ENCODE measurements around the gene DNM1L.
A peak's percentile ranks its signal among the peaks of the same experiment; 100 is the strongest.

The DNM1L gene

DNA sequence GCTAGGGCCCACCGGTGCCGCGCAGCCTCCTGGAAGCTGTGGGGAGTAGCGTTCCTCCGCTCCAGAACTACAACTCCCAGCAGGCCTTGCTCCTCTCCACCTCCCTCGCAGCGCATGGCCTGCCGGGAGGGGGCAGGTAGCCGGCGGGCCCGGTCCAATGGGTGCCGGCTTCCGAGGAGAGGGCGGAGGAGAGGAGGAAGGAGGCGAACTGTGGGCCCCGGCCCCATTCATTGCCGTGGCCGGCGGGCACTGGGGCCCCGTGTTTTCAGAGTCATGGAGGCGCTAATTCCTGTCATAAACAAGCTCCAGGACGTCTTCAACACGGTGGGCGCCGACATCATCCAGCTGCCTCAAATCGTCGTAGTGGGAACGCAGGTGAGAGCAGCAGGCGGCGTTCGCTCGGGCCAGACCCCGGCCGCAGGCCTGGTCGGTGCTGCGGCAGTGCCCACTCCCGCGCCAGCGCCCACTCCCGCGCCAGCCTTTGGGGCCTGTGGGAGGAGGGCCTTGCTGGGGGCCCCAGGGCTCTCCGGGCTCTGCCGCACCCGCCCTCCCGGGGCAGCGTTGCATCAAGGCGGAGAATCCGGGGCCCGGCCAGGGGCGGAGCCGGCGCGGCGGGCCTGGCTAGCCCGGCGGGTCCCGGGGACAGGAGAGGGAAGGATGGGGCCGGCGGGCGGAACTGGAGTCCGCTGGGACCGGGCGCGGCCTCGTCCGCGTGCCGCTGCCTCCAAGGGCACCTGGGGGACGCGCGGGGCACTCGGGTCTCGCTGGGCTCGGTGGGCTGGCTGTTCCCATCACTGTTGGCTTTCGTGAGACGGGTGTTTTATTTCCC is at the start of gene DNM1L:
TSS of gene DNM1L (plus strand) at position 211 of the 829 bp plus-strand sequence. CDS start at position 274, 63 bp downstream.
- peak; percentile 97 for DNase-seq

DNA sequence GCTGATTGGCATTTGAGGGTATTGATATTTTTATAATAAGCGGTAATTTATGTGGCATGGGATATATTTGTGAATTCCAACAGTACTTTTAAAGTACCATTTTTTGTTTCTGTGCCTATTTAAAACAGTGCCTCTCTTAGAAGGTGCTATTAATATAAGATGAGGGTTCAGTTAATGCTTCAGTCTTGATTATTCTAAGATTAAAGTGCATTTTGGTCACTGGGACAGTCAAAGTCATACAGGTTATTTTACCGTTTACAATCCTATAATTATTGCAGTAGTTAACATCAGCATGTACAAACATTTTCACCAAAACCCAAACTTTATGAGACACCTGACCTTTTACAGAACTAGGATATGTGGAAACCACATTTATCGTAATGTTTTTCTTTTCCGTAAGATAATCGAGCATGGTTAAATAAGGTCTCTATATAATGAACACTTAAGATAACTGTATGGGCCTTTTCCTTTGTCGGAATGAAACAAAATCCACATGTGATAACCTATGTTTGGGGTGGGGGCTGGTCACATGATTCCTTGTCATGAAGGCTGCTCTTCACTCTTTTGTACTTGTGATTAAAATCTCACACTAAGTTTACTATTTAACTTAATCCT is 37.7 kb upstream of the DNM1L start:
- no peak for DNase-seq

DNA sequence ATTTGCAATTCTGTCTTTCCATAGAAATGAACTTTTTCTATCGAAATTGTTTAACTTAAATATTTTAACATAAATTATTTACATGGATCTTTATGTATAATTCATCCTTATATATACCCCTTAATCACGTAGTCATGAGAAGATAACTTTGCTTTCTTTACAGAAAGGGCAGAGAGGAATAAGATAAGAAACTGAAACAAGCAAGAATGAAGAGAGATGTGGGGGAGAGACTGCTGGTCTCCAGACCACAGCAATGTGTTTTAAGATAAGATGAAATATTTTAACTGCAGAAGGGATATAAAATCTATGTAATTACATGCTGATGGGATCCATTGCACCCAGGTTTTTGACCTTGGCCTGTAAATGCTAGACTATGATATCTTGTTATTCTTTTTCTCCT is 34.7 kb upstream of the DNM1L start:
- no peak for DNase-seq

DNA sequence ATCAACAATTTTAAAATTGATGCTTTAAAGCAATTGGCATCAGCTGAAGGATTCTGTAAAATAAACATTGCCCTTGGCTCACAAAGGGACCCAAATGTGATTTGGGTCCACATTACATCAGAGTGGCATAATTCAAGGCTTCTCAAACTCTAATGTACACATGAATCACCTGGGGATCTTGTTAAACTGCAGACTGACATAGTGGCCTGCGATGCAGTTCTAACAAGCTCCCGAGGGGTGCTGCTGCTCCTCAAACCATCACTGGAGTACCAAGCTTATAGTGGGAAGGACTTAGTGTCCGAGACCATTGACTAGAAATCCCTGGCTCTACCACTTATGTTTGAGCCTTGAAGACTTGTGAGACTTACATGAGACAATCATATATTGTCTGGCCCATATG is 31.8 kb upstream of the DNM1L start:
- DNase-seq: no peak

DNA sequence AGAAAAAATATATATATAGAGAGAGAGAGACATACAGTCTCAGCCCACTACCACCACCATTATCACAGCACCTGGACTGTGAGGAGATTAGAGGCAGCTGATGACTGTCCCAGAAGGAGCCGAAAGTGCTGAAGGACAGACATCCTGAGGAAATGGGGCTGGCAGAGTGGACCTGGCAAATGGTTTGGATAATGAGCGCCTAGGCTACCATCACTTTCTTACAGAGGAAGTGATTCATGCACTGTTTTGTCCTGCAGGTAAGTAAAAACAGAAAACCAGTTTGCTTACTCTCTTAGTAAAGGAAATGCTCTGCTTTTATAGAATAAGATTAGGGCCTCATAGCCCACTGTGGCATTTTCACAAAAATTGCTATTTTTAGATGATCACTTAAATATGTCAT is 28.6 kb upstream of the DNM1L start:
- DNase-seq: no peak

DNA sequence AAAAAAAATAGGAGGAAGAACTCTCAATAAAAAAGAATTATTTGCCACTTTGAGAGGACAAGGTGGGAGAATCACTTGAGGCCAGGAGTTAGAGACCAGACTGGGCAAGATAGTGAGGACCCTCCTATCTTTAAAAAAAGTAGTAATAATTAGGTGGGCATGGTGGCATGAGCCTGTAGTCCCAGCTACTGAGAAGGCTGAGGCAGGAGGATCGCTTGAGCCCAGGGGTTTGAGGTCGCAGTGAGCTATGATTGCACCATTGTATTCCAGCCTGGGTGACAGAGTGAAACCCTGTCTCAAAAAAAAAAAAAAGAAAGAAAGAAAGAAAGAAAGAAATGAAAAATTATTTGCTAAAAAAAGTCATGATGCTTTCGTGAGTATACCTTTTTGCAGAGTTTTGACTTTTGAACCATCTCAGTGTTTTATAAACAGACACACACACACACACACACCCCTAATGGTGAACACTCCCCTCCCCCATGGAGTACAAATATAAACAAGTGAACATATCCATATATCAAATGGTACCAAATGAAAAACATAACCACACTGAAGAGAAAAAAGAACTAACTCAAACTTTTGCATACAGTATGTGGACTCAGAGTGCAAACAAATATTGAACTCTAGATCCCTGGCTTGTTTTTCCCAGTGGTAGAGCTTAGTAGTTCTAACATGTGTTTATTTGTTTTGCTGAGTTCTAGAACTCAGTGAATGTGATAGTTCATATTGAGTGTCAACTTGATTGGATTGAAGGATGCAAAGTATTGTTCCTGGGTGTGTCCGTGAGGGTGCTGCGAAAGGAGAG is 27.7 kb upstream of the DNM1L start:
- DNase-seq: no peak

DNA sequence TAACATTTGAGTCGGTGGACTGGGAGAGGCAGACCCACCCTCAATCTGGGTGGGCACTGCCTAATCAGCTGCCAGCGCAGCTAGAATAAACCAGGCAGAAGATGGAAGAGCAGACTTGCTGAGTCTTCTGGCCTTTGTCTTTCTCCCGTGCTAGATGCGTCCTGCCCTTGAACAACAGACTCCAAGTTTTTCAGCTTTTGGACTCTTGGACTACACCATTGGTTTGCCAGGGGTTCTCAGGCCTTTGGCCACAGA is 27.2 kb upstream of the DNM1L start:
- no peak for DNase-seq

DNA sequence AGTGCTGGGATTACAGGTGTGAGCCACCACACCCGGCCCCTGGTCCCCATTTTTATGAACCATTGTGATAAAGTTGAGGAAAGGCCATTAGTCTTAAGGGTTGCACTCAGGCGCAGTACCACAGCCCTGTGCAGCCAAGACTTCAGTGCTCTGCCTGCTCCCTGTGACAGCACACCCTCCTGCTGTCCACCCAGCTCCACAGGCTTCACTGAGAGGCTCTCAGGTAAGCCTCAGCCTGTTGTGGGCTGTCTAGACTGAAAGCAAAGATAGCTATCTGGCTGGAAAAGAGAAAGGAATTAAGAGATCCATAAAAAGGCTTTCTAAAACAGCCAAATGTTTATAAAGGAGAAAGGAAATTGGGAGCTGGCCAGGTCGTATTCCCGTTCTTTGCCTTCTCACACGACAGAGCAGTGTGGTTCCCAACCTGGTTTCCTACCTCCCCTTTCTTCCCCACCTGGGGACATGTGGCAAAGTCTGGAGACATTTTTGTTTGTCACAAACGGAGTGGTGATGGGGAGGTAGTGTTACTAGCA is 19.1 kb upstream of the DNM1L start:
- no peak for DNase-seq

DNA sequence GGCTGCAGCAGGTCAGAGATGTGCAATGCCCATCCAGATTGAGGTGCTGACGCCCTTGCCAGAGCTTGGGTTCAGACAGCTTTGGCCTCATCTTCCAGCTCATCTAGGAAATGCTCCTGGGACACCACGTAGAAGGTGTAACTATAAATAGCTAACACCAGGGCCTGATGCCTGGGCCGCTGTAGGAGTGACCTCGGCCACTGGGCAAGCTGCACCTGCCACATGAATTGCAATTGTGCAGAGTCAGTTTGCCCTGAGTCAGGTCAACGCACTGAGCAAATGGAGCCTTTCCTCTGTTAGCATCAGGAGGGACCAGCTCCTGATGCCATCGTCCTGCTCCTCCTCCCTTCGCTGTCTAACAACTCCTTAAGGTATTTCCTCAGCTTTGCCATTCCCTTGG is 17.4 kb upstream of the DNM1L start:
- no peak for DNase-seq

DNA sequence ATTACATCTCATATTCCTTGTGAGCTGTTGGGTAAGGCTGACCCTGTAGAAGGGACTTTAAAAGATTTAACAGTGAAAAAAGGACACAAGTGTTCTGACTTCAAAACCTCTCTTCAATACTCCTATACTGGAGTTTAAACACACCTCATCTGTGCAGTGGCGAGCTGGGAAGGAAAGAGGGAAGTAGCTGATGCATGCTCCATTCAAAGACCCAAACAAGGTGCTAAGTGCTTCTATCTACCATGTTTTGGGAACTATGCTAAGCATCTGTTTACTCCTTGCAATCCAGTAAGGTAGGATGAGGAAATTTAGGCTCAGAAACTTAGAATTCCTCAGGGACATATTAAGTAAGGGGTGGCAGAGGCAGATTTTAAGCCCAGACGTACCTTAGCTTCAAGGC is 16.4 kb upstream of the DNM1L start:
- DNase-seq: no peak

DNA sequence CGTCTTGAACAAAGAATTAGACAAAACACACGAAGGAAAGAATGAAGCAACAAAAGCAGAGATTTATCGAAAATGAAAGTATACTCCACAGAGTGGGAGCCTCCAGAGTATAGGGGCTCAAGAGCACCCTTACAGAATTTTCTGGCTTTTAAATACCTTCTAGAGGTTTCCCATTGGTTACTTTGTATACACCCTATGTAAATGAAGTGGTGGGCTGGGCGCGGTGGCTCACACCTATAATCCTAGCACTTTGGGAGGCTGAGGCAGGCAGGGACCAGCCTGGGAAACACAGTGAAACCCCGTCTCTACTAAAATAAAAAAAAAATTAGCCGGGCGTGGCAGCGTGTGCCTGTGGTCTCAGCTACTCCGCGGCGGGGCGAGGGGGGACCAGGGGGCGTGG is 13.1 kb upstream of the DNM1L start:
- DNase-seq: no peak

DNA sequence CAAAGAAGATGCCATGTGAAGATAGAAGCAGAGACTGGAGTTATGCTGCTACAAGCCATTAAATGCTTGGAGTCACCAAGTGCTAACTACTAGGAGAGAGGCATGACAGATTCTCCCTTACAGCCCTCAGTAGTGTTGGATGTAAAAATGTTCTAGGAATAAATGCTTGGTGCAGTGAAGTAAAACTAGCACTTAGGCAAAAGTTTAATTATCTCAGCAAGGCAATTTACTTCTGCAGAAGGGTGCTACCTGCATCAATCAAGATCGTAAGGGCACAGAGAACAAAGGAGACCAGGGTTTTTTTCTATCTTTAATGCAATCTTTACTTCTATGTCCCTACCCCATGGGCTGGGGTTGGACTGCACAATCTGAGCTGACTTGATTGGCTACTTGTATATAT is 9.5 kb upstream of the DNM1L start:
- DNase-seq: no peak

DNA sequence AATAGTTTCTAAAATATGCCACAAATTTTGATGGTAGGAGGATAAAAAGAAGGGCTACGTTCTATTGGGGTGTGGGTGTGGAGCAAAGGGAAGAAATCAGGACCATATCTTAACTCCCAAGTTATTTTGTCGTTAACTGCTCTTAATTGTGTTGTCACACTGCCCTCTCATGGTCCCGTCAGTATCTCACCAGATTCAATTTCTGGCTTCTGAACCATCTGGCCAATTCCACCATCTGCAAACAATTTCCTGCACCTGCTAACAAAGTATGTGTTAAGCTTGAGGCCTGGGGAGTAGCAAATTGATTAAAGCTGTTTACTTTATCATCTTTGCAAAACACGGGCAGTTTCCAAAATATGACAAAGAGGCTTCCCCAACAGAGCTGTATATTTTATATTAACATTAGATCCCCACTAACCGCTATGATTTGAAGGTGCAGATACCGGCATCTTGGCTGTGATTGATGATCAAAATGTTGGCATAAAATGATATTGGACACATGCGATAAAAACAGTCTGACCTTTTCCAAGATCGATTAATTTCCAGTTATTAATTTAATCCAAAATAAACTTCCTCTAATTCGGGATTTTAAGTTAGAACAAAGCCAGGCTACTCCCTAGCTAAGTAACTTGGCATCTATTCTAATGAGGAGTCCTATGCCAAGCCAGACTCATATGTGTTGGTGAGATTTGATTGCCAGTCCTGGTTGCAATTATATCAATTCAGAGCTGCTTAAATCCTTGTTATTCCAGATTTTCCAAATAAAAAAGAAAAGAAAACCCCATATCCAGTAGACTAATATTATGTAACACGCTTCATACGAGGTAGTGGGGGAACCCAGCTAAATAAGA is 6.9 kb upstream of the DNM1L start:
- peak; percentile 85 for DNase-seq

DNA sequence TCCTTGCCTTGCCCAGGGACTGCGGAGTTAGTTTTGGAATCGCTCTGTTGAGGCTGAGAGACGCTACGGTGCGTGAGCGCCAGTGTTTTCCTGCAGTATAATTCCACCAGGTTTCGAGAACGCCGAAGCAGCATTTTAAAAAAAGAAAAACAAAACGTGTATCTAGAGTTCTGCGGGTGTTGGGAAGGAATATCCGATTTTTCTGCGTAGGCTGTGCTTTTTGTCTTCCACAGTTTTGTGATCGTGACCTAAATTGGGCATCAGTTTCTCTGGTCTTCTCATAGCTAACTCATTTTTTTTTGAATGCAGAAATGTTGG is 778 bp downstream of the DNM1L start:
- no peak for DNase-seq

DNA sequence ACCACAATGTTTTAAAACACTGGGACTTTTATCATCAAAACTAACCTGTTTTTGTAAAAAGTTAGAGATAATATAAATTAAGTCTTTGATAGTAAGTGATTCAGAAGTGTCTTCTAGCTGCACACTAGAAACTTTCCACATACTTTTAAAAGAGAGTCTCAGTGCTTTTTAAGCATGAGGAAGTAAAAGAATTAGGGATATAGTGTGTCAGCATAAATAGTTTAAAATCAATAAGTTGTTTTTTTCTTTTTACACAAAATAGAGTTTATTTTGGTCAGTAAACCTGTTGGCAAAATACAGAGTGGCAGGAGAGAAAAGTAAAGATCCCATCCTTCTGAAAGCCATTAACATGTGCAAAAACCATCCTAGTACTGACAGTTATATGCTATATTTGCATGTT is 1.7 kb downstream of the DNM1L start:
- DNase-seq: no peak

DNA sequence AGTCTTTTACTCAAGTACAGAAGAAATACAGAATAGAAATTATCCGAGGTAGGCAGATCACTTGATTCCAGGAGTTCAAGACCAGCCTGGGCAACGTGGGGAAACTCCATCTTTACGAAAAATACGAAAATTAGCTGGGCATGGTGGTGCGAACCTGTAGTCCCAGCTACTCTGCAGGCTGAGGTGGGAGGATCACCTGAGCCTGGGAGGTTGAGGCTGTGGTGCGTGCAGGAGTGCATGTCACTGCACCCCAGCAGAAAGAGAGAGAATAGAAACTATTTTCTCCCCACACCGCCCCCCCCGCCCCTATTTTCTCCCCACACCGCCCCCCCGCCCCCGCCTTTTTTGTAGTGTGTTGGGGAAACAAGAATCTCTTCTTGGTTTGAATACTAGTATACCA is 2.2 kb downstream of the DNM1L start:
- DNase-seq: no peak

DNA sequence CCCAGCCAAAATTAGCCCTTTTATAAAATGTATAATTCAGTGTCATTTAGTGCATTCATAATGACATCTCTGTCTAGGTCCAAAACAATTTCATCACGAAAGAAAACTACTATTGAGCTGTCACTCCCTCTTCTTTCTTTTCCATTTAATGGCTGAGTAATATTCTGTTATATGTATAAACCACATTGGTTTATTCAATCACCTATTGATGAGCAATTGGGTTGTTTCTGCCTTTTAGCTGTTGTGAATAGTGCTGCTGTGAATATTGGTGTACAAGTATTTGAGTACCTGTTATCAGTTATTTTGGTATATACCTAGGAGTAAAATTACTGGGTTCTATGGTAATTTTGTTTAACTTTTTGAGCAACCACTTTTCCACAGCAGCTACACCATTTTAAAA is 7.2 kb downstream of the DNM1L start:
- no peak for DNase-seq

DNA sequence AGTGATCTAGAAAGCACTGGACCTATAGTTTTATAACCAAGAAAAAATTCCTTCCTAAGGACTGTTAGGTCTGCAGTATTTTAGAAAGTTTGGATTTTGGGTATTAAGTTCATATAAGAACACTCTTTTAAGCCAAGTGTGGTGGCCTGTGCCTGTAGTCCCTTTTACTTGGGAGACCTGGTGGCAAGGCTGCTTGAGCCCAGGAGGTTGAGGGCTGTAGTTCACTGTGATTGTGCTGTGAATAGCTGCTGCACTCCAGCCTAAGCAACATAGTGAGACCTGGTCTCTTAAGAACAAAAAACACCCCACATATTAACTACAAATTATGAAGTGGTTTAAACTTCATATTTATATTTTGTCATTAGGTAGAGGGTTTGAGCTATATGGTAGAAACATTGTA is 9.7 kb downstream of the DNM1L start:
- DNase-seq: no peak

DNA sequence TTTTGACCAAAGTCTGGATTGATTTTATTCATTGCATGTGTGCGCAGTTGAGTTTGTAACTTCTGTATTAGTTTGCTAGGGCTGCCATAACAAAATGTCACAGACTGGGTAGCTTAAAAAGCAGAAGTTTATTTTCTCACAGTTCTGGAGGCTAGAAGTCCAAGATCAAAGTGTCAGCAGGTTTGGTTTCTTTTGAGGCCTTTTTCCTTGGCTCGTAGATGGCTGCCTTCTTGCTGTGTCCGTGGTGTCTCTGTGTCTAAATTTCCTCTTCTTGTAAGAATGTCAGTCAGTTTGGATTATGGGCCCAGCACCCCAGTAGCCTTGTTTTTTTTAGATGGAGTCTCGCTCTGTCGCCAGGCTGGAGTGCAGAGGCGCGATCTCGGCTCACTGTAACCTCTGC is 11.8 kb downstream of the DNM1L start:
- DNase-seq: no peak

DNA sequence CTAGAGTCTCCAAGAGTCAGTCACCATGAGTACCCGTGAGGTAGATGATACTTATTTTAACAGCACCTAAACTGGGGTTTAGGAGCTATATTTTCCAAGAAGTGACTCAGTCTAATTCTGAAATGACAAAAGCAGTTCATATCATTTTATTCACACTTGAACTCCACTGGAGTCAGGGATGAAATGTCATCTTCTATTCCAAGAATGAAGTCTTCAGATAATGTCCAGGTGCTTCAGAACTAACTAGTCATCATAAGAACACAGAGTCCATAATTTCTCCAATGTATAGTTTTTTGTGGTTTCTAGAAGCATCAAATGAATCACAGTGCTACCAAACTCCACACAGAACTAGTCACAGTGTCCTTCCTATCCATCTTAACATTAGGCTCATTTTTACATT is 13.3 kb downstream of the DNM1L start:
- no peak for DNase-seq

DNA sequence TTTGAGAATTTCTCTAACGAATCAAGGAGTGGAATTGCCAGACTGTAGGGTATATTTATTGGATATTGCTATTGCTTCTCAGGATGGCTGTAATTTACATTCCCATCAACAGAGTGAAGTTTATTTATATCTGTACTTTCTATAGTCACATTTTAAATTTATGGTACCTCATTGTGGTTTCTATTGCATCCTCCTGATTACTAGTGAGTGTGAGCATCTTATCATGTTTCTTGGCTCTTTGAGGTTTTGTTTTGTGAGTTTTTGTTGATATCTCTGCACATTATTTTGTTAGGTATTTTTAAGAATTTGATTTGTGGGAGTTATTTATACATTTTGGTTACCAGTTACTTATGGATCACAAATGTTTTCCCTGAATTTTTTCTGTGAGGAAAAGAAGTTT is 13.9 kb downstream of the DNM1L start:
- no peak for DNase-seq

DNA sequence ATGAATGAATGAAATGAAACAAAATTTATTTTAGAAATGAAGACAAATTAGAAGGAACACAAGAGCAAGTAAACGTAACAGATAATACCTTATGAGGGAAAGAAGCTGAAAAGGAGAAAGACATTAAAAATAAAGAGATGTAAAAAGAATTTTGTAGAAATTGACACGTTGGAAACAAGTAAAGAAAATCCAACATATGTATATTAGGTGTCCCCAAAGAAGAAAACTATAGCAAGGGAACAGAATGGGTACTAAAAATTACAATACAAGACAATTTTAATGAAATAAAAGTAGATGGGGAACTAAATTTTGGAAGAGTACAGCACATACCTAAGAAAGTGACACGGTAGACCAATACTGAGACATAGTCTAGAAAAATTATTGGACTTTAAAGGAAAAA is 16.7 kb downstream of the DNM1L start:
- no peak for DNase-seq

DNA sequence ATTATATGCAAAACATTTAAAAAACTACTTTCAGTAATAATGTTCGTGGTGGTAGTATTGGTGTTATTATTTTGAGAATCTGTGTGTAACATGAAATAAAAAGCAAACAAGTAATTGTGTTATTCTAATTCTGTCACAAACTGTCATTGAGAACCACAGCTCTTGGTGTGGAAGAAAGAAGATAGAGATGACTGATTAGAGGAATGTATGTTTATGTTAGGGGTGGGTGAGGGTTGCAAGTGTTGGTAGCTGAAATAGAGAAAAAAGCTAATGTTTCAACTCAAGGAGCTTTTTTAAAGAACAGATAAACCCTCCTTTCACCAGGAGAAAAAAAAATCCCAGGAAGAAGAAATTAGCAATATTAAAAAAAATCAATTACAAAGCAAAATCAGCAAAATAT is 18.3 kb downstream of the DNM1L start:
- no peak for DNase-seq
